GM19324 (cell line): ENCODE data around the gene MICAL2.

Source experiments
- ATAC-seq: cut with Tn5 transposase; IDR thresholded peaks from one replicate; pipeline ENCODE4 v1.9.1; 2021; ENCODE audit warnings: mild to moderate bottlenecking, moderate library complexity; ENCODE audit not compliant: unreplicated experiment, low FRiP score

Gene MICAL2

GRCh38 chr11:12167061-12168000, 56.9 kb downstream of the MICAL2 start:
- no peak for ATAC-seq

GRCh38 chr11:12168114-12168513, 57.7 kb downstream of the MICAL2 start:
- no peak for ATAC-seq

GRCh38 chr11:12169822-12170221, 59.4 kb downstream of the MICAL2 start:
- no peak for ATAC-seq

GRCh38 chr11:12170501-12170900, 60.1 kb downstream of the MICAL2 start:
- no peak for ATAC-seq

GRCh38 chr11:12170984-12171383, 60.6 kb downstream of the MICAL2 start:
- ATAC-seq: no peak

- no peak for ATAC-seq
These were observed 61.5 kb downstream of the MICAL2 start for GRCh38 chr11:12171921-12172320.

- ATAC-seq: no peak
These were observed 62.2 kb downstream of the MICAL2 start for GRCh38 chr11:12172493-12173013.

GRCh38 chr11:12173111-12173510, 62.7 kb downstream of the MICAL2 start:
- ATAC-seq: no peak

GRCh38 chr11:12174128-12174476, 63.7 kb downstream of the MICAL2 start:
- ATAC-seq: no peak

GRCh38 chr11:12174477-12175143, 64.2 kb downstream of the MICAL2 start:
- ATAC-seq: no peak

- no peak for ATAC-seq
These were observed 65.4 kb downstream of the MICAL2 start for GRCh38 chr11:12175694-12176241.

- no peak for ATAC-seq
These were observed 66.0 kb downstream of the MICAL2 start for GRCh38 chr11:12176410-12176809.

- ATAC-seq: no peak
These were observed 67.4 kb downstream of the MICAL2 start for GRCh38 chr11:12177739-12178338.

- ATAC-seq: no peak
These were observed 68.6 kb downstream of the MICAL2 start for GRCh38 chr11:12179019-12179418.

- ATAC-seq: no peak
These were observed 69.1 kb downstream of the MICAL2 start for GRCh38 chr11:12179531-12179930.

GRCh38 chr11:12180257-12181205, 70.1 kb downstream of the MICAL2 start:
- no peak for ATAC-seq

- ATAC-seq: no peak
These were observed 71.9 kb downstream of the MICAL2 start for GRCh38 chr11:12182302-12182675.

- ATAC-seq: no peak
These were observed 72.5 kb downstream of the MICAL2 start for GRCh38 chr11:12182676-12183541.
